Uterus (tissue), 4 donors: ENCODE results near the gene RIT2. TPM values are rescaled to one million over a fixed set of nuclear protein-coding genes. Genes with fewer than 3 reads are reported as not detected.

ENCODE experiments used
- DNase-seq, 2 donors: peaks; one replicate each; pipeline ENCODE4 v3.0.0-alpha.2; 2019 to 2020
- H3K27ac ChIP-seq, 2 donors: fragments of 200-600 bp; sonication (generic); 1 replicate in 1 of 2; 2 replicates in 1 of 2; pipeline ENCODE4 v1.5.1; 2016 to 2018
- H3K27me3 ChIP-seq, 2 donors: fragments of 200-600 bp; sonication (generic); one replicate each; pipeline ENCODE4 v1.5.1; 2018 to 2019; ENCODE audit warnings: control low read depth in 1 of 2
- H3K36me3 ChIP-seq, 2 donors: fragments of 200-600 bp; sonication (generic); one replicate each; pipeline ENCODE4 v1.5.1; 2019; ENCODE audit warnings: control low read depth in 1 of 2
- H3K4me1 ChIP-seq, 2 donors: fragments of 200-600 bp; sonication (generic); one replicate each; pipeline ENCODE4 v1.5.1; 2018 to 2019; ENCODE audit warnings: control low read depth in 1 of 2
- H3K4me3 ChIP-seq, 2 donors: fragments of 200-600 bp; sonication (generic); 1 replicate in 1 of 2; 2 replicates in 1 of 2; pipeline ENCODE4 v1.5.1; 2018 to 2019; ENCODE audit warnings: mild to moderate bottlenecking in 1 of 2
- H3K9me3 ChIP-seq, 2 donors: fragments of 200-600 bp; sonication (generic); one replicate each; pipeline ENCODE4 v1.5.1; 2019; ENCODE audit warnings: control low read depth in 1 of 2
- CTCF ChIP-seq, 4 experiments: fragments of 200-600 bp in 2 of 4; fragments of 450-650 bp in 2 of 4; sonication (generic) in 2 of 4; IDR thresholded peaks; one replicate each; pipeline ENCODE4 v1.5.1; 2016 to 2019; ENCODE audit warnings: antibody characterized with exemption in 4 of 4, mild to moderate bottlenecking in 2 of 4, moderate library complexity in 1 of 4
- POLR2A ChIP-seq, 2 donors: fragments of 450-650 bp; IDR thresholded peaks; one replicate each; pipeline ENCODE4 v1.6.1; 2016; ENCODE audit warnings: antibody characterized with exemption in 2 of 2, mild to moderate bottlenecking in 1 of 2, moderate library complexity in 1 of 2
- intact Hi-C: fragments of 100-400 bp; cut with DNase I; formaldehyde crosslinking; loops from one replicate; pipeline ENCODE4 v1.15.1; 2023; ENCODE audit warnings: low total_unique reads
- total RNA-seq, 4 donors: library from RNA; depleted of rRNA in 3 of 4; stranded (reverse); fragments of >200 nt in 3 of 4; gene quantifications; one replicate each; pipeline versions ENCODE4 v1.1.0 to v1.2.4, GENCODE V29; 2014 to 2023
- donor health status: DM: yes; HTN: yes; CAD: no.

Gene RIT2
- total RNA-seq, 4 donors from 2014 or later, result not detected

- no peaks in the 10 kb centered on the region for H3K36me3 ChIP-seq
- TF ChIP-seq CTCF (IDR thresholded peaks at IDR 0.05) (no peak), POLR2A (IDR thresholded peaks at IDR 0.05) (no peak)
- DNase-seq, result no peak
- no peaks in the 10 kb centered on the region for H3K9me3 ChIP-seq
- no peak overlapping the region for H3K4me3 ChIP-seq
- intact Hi-C loops, result no loop called here
- H3K27me3 ChIP-seq, result no peaks in the 10 kb centered on the region
- H3K27ac ChIP-seq, result no peak overlapping the region
- no peaks in the 10 kb centered on the region for H3K4me1 ChIP-seq
These were observed 1.3 kb upstream of the RIT2 start for GRCh38 chr18:43116699-43117294.

- no peaks in the 10 kb centered on the region for H3K4me1 ChIP-seq
- no peaks in the 10 kb centered on the region for H3K9me3 ChIP-seq
- intact Hi-C loops, result no loop called here
- no peak overlapping the region for H3K4me3 ChIP-seq
- H3K27ac ChIP-seq, result no peak overlapping the region
- no peak for DNase-seq
- H3K36me3 ChIP-seq, result no peaks in the 10 kb centered on the region
- TF ChIP-seq CTCF (IDR thresholded peaks at IDR 0.05) (no peak), POLR2A (IDR thresholded peaks at IDR 0.05) (no peak)
- H3K27me3 ChIP-seq, result no peaks in the 10 kb centered on the region
These were observed 2.1 kb downstream of the RIT2 start for GRCh38 chr18:43113220-43113895.

DNA sequence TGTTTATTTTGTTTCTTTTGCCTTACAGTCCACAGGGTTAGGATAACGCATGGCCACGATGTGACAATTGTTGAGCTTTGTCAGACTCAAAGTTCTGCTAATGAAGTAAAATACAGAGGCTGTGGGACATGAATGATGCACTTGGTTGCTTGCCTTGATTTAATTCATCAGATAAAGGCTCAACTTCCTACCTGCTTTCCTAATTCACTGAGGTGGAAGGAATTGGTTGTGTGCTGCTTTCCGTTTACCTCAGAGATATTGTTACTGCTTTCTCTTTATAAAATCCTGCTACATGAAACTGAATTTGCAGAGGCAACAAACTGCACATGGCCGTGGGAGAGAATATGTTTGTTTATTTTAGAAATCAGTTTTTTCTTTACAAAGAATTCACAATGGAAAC is 6.6 kb downstream of the RIT2 start:
- Histone ChIP-seq H3K4me1 (no peaks in the 10 kb centered on the region), H3K27ac (no peak overlapping the region)
- intact Hi-C loops, result no loop called here

DNA sequence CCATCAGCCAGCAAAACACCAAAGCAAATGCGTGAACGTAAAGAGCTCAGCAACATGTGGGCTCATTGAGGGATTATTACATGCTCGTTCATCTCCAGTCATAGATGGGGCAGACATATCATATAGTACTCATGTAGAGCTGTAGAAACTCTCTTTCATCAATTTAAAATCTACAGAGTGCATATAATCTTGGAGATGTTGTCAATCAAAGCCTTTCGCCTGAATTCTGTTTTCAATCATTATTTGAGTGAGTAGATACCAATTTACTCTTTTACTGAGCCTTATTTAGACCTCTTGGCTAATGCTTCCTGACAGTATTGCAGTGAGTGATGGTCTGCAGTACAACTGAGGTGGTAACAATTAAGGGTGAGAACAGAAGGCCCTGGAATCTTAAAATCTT is 7.0 kb downstream of the RIT2 start:
- Histone ChIP-seq H3K4me3 (no peak overlapping the region), H3K9me3 (no peaks in the 10 kb centered on the region), H3K27me3 (no peaks in the 10 kb centered on the region), H3K36me3 (no peaks in the 10 kb centered on the region), H3K4me1 (no peaks in the 10 kb centered on the region), H3K27ac (no peak overlapping the region)
- intact Hi-C loops, result no loop called here
- DNase-seq, result no peak
- TF ChIP-seq POLR2A (IDR thresholded peaks at IDR 0.05) (no peak), CTCF (IDR thresholded peaks at IDR 0.05) (no peak)

More for the DNA sequence above, 6.6 kb downstream of the RIT2 start:
- no peak overlapping the region for H3K4me3 ChIP-seq
- no peak for DNase-seq
- H3K9me3 ChIP-seq, result no peaks in the 10 kb centered on the region
- TF ChIP-seq POLR2A (IDR thresholded peaks at IDR 0.05) (no peak), CTCF (IDR thresholded peaks at IDR 0.05) (no peak)
- H3K27me3 ChIP-seq, result no peaks in the 10 kb centered on the region
- H3K36me3 ChIP-seq, result no peaks in the 10 kb centered on the region

GRCh38 chr18:43093646-43094045 is 21.8 kb downstream of the RIT2 start:
- Histone ChIP-seq H3K4me1 (no peaks in the 10 kb centered on the region), H3K27ac (no peak overlapping the region), H3K4me3 (no peak overlapping the region), H3K9me3 (no peaks in the 10 kb centered on the region), H3K36me3 (no peaks in the 10 kb centered on the region), H3K27me3 (no peaks in the 10 kb centered on the region)
- intact Hi-C loops, result no loop called here
- TF ChIP-seq CTCF (IDR thresholded peaks at IDR 0.05) (no peak), POLR2A (IDR thresholded peaks at IDR 0.05) (no peak)
- DNase-seq, result no peak
